Activated CD8-positive, alpha-beta memory T cell treated with anti-CD3 and anti-CD28 coated beads, Interleukin-2, amount 50 U/mL, for 1 hour (primary cell): Measurements from ENCODE around the gene FHIT.
A peak's percentile ranks its signal among the peaks of the same experiment; 100 is the strongest.

Source experiments
- DNase-seq: peaks from one replicate; pipeline ENCODE4 v3.0.0-alpha.2; 2020; ENCODE audit errors: extremely low read depth

Gene FHIT

GRCh38 chr3:60056404-60056803, 1194.8 kb downstream of the FHIT start:
- DNase-seq, result no peak

GRCh38 chr3:60055765-60056164, 1195.5 kb downstream of the FHIT start:
- DNase-seq, result no peak

GRCh38 chr3:60053526-60054265, 1197.6 kb downstream of the FHIT start:
- no peak for DNase-seq

GRCh38 chr3:60048447-60048848, 1202.8 kb downstream of the FHIT start:
- no peak for DNase-seq

- DNase-seq, result no peak
Observed at GRCh38 chr3:60047426-60048200, 1203.6 kb downstream of the FHIT start.

- no peak for DNase-seq
Observed at GRCh38 chr3:60046210-60046609, 1205.0 kb downstream of the FHIT start.

GRCh38 chr3:60045686-60046085, 1205.6 kb downstream of the FHIT start:
- DNase-seq, result no peak

- no peak for DNase-seq
Observed at GRCh38 chr3:60036803-60037202, 1214.4 kb downstream of the FHIT start.

- no peak for DNase-seq
Observed at GRCh38 chr3:60033901-60034453, 1217.3 kb downstream of the FHIT start.

GRCh38 chr3:60030982-60031381, 1220.3 kb downstream of the FHIT start:
- no peak for DNase-seq

- DNase-seq, result no peak
Observed at GRCh38 chr3:60028233-60028632, 1223.0 kb downstream of the FHIT start.

- DNase-seq, result no peak
Observed at GRCh38 chr3:60027335-60027734, 1223.9 kb downstream of the FHIT start.

GRCh38 chr3:60025096-60026050, 1225.9 kb downstream of the FHIT start:
- no peak for DNase-seq

GRCh38 chr3:60024400-60024799, 1226.9 kb downstream of the FHIT start:
- no peak for DNase-seq

- no peak for DNase-seq
Observed at GRCh38 chr3:60023189-60023588, 1228.1 kb downstream of the FHIT start.

GRCh38 chr3:60017631-60018030, 1233.6 kb downstream of the FHIT start:
- peak; percentile 21 for DNase-seq

- DNase-seq, result no peak
Observed at GRCh38 chr3:60015032-60015705, 1236.1 kb downstream of the FHIT start.

- no peak for DNase-seq
Observed at GRCh38 chr3:60013241-60013640, 1238.0 kb downstream of the FHIT start.

GRCh38 chr3:60011218-60011617, 1240.0 kb downstream of the FHIT start:
- DNase-seq, result no peak

- DNase-seq, result peak; percentile 27
Observed at GRCh38 chr3:60010781-60011180, 1240.5 kb downstream of the FHIT start.

GRCh38 chr3:60009931-60010478, 1241.2 kb downstream of the FHIT start:
- no peak for DNase-seq
